ENCODE results near the gene PCBD2.
"Not testable (repeated sequence)": the region's sequence is repeated elsewhere in the genome, so short reads cannot be mapped to it uniquely, and the experiment has no call there.

Gene PCBD2

DNA sequence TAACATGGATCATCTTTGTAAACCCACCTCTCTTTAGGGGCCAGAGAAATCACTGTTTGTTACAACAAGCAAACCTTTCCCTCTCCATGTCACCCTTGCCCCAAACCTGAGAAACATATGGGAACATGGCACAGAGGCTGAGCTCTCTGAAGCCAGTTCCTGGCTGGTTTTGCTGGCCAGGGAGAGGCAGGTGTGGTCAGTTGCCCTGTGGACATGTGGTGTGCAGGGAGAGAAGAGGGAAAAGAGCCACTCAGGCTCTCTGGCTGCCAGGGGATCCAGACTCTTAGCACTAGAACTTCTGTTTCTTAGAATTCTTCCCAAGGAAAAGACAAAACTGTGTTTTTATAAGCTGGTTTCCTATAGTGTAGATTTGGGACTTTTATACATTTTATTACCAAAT lies 58.2 kb downstream of the PCBD2 start:
- DNase-seq (ENCODE audit: low read depth): no peak

DNA sequence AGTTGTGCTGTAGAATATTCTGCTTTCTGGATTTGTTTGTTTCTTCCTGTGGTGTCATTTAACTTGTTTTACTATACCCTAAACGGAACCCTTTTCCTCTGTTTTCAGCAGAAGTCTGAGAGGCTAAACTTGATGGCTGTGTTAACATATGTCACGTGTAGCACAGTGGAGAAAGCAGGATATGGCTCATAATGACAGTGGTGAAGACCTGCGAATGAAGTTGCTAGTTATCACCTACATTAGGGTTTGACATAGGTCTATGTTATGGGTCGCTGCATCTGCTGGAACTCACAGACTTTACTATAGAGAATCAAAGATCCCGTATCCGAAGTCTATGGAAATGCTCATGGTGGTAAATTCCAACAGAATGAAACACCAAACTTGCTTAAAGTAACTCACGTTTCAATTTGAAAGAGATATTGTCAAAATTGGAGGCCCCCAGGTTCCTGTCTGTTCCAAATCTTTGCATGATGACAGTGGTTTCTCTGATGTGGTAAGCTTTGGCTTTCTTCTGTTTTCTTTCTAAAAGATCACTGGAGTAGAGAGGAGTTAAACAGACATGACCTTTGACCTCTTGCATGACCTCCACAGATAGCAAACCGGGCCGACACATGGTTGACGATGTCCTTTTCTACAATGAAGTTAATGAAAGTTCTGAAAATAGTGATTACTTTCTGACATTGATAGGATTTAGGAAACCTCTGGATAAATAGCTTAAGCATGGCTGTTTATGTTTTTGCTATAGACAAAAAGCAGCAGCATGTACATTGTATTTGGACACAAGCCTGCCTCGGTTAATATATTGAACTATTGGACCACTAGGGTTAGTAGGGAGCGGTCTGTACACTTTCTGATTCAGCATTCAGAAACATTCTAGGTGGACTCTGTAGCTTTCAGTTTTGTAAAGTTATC lies 59.7 kb downstream of the PCBD2 start:
- DNase-seq (ENCODE audit: low read depth): no peak

DNA sequence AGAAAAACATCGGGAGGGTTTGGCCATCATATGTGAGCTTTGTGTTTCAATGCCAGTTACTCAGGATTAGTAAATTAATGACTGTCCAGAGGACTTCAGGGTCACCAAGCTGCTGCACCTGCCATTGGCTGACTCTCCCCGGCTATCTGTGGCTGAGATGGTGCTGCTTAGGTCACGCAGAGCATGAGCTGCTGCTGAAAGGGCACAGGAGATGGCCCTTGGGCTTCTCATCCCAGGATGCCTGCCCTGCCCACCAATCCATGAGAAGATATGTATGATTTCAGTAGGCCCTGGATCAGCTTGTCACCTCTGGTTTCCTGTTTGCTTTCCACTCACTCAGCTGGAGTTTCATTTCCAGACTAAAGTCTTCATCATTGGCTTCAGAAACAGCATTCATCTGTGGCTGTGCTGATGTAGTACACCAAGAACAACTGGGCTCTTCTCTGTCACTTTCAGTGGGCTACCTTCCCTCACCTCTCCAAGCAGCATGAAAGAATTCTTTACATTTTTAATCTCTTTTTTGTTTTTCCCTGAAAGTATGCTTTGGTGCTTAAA lies 60.4 kb downstream of the PCBD2 start:
- no peak for DNase-seq (ENCODE audit: low read depth)

DNA sequence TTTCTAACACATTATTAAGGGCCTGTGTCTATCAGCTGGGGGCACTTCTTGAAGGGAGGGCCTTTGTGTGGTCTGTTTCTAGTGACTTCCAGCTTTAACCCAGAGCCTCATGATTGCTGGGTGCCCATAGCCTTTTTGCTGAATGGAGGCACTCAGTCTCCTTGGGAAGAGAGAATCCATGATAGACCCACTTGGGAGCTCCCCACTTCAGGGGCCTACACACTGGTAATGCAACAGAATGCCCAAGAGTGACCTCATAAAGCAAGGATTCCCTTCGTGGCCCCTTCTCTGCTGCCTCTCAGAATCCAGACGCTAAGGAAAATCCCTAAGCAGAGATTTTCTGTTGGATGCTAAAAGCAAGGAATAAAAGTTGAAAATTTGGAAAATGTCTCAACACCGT lies 62.7 kb downstream of the PCBD2 start, which contains the start of gene CATSPER3:
Gene CATSPER3, plus strand, starts transcription at position 301 of the 400 bp plus-strand sequence. Its CDS starts 85 bp downstream, at position 386.
- no peak for DNase-seq (ENCODE audit: low read depth)

DNA sequence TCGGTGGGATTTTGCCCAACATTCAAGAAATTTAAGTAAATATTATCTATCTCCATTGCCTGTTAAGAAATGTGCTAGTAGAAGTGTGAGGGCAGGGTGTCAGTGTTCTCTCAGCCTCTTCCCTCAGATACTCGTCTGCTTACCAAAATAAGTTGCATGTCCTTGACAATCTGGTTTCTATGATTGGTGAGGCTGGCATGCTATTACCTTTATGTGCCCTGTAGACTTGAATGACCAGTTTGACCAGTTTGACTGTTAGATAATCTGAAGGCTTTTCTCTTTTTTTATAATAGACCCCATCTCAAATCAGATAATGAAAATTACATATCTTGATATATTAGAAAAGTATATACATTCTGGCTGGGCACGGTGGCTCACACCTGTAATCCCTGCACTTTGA lies 63.1 kb downstream of the PCBD2 start:
- no peak for DNase-seq (ENCODE audit: low read depth)

DNA sequence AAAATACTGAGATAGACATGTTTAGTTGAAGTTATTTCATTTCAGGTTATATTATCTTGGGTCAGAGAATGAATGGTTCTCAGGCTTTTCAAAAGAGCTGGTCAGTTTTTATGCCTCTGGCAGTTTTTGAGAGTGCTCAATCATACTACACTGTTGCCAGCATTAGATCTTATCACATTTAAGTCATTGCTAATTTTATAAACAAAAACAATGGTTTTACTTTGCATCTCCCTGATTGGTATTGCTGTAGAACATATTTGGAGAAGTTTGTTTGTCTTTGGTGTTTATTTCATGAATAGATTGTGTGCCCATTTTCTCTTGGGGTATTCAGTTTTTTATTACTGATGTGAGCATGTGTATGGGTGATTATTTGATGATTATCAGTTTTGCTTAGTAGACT lies 64.2 kb downstream of the PCBD2 start:
- no peak for DNase-seq (ENCODE audit: low read depth)

DNA sequence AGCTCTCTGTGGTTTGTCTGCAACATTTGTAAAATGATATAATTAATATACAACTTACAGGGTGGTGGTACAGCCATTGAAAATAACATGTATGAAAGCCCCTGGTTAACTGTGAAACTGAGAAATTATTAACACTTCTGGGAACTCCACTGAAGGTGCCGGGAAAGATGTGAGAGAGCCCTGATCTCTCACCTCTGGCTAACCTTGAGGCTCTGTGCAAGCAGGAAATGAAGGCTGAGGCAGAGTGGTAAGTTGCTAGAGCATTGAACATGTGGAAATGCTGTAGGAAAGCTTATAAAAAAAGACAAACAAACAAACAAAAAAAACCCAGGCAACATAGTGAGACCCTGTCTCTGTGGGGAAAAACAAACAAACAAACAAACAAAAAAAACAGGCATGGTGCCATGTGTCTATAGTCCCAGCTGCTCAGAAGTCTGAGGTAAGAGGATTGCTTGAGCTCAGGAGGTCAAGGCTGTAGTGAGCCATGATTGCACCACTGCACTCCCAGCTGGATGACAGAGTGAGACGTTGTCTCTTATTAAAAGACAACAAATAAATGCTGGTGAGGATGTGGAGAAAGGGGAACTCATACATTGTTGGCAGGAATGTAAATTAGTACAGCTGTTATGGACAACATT lies 70.3 kb downstream of the PCBD2 start:
- peak; percentile 53 for DNase-seq (ENCODE audit: low read depth)

DNA sequence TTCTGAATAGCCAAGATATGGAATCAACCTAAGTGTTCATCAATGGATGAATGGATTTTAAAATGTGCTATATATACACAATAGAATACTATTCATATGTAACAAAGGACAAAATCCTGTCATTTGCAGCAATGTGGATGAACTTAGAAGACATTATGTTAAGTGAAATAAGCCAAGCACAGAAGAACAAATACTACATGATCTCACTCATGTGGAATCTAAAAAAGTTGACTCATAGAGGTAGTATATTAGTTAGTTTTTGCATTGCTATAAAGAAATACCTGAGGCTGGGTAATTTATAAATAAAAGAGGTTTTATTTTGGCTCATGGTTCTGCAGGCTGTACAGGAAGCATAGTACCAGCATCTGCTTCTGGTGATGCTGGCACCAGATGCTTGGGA lies 70.9 kb downstream of the PCBD2 start:
- no peak for DNase-seq (ENCODE audit: low read depth)

DNA sequence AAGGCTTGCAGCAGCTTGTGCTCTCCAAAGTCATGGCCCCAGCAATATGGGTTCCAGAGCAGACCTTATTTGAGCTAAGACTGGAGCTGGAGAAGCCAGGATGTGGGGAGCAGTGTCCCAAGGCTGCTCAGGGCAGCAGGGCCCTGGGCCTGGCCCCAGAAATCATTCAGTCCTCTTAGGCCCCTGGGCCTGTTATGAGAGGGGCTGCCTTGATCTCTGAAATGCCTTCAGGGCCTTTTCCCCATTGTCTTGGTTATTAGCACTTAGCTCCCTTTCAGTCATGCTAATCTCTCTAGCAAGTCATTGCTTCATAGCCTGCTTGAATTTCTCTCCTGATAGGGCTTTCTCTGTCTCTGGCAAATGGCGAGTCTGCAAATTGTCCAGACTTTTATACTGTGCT lies 71.9 kb downstream of the PCBD2 start:
- no peak for DNase-seq (ENCODE audit: low read depth)

DNA sequence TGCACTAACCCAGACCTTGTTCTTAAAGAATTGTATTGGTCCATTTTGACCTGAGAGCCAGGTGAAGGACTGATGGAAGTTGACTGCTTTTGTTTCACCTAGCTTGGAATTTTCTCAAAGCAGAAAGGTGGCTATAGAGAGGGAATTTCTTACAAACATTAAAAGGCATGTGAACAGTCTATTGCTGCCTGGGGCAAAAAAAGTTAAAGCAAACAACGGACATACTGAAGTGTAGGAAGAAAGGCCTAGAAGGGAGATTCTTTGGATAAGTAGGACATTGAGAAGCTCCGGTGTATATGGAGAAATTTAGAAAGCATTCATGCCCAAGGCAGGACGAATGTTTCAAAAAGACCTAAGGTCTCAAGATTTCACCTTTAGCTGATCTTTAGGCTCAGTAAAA lies 74.5 kb downstream of the PCBD2 start:
- DNase-seq (ENCODE audit: low read depth): no peak

DNA sequence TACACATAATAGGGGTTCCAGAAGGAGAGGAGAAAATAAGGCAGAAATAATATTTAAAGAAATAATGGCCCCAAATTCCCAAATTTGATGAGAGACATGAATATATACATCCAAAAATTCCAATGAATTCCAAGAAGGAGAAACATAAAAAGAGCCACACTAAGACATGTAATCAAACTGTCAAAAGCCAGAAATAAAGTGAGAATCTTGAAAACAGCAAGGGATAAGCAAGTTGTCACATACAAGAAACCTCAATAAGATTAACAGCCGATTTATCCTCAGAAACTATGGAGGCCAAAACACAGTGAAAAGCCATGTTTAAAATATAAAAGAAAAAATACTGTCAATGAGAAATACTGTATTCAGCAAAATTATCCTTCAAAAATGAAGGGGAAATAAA lies 77.3 kb downstream of the PCBD2 start:
- no peak for DNase-seq (ENCODE audit: low read depth)

DNA sequence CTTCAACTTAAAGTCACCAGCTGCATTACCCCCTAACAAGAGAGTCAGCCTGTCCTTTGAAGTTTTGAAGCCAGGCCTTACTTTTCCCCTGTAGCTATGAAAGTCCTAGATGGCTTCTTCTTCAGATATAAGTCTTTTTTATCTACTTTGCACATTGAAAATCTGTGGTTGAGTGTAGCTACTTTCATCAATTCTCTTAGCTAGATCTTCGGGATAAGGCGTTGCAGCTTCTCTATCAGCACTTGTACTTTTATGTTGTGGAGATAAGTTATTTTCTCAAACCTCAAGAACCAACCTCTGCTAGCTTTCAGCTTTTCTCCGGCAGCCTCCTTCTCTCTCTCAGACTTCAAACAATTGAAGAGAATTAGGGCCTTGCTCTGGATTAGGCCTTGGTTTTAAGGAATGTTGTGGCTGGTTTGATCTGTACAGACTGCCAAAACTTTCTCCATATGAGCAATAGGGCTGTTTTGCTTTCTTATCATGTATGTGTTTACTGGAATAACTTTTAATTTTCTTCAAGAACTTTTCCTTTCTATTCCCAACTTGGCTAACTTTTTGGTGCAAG lies 84.4 kb downstream of the PCBD2 start:
- DNase-seq (ENCODE audit: low read depth): no peak

DNA sequence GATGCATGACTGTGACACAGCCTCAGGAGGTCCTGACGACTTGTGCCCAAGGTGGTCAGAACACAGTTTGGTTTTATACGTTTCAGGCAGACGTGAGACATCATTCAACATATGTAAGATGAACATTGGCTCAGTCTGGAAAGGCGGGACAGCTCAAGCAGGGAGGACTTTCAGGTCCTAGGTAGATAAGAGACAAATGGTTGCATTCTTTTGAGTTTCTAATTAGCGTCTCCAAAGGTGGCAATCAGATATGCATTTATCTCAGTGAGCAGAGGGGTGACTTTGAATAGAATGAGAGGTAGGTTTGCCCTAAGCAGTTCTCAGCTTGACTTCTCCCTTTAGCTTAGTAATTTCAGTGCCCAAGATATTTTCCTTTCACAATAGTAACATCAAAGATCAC lies 85.3 kb downstream of the PCBD2 start:
- not testable (repeated sequence) for DNase-seq (ENCODE audit: low read depth)

DNA sequence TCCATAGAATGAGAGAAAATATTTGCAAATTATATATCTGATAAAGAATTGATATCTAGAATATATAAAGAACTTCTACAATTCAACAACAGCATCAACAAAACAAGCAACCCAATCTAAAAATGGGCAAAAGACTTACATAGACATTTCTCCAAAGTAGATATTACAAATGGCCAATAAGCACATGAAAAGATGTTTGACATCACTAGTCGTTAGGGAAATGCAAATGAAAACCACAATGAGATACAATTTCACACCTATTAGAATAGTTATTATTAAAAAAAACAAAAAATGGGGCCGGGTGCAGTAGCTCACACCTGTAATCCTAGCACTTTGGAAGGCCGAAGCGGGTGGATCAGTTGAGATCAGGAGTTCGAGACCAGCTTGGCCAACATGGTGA lies 87.2 kb downstream of the PCBD2 start:
- no peak for DNase-seq (ENCODE audit: low read depth)

DNA sequence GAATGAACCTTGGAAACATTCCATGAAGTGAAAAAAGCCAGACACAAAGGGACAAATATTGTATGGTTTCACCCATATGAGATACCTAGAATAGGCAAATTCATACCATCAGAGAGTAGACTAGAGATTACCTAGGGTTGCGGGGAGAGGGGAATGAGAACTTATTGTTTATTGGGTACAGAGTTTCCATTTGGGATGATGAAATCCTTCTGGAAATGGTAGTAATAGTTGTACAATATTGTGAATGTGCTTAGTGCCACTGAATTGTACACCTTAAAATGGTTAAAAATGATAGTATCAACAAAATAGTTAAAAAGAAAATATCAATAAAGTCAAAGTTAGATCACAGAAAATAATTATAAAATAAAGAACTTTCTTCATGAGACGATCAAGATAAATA lies 88.2 kb downstream of the PCBD2 start:
- DNase-seq (ENCODE audit: low read depth): no peak

DNA sequence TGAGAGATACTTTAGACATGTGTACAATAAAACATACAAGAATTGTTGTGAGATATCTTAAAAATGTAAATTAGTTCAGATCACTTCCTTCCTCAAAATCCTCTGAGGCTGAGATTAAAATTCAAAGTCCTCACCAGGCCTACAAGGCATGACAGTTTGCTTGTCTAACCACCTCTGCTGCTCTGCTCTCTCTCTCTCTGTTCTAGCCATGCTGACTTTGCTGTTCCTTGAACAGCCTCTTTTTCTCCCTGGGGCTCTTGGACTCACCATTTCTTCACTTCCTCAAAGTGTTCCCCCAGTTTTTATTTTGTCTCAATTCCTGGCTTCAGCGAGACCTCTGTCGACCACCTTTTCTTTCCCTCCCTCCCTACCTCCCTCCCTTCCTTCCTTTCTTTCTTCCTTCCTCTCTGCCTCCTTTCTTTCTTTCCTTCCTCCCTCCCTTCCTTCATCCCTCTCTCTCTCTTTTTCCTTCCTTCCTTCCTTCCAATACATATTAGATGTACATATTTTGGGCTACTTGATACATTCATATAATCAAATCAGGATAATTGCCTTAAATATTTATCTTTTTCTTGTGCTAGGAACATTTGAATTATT lies 89.7 kb downstream of the PCBD2 start:
- no peak for DNase-seq (ENCODE audit: low read depth)

DNA sequence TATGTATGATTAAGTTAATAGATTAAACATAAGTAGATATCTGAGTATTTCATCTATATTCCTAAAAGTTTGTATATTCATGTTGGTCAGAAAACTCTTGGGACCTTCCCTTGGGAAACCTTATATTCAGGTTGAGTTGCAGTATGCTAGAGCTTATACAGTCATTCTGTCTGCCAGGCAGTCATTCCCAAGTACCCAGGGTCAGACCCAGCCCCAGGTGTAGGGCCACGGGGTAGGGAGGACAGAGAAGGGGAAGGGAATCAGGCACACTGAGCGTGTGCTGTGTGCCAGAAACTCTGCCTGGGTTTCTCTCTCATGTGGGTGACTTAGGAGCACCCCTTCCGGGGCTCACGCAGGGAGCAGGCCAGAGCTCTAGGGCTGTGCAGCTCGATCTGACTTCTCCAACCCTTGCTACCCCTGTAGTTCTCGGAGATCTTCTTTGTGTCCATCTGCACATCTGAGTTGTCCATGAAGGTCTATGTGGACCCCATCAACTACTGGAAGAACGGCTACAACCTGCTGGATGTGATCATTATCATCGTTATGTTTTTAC lies 91.0 kb downstream of the PCBD2 start:
- DNase-seq (ENCODE audit: low read depth): no peak

DNA sequence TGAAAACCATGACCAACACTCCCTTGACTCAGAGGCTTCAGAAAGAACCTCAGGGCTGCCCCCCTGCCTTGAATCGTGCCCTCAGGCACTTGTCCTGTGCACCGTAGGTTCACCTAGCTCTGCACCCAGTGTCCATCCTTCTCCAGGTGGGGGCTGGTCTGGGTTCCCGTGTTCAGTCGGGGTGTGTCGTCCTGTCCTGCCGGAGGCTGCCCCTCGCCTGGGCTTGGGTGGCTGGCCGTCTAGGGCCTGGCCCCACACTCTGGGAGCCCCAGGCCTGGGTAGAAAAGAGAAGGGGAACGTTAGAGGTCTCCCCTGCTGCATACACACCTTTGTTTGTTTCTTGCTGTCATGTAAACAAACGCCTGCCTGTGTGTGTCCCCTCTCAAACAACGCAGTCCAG lies 92.1 kb downstream of the PCBD2 start:
- DNase-seq (ENCODE audit: low read depth): no peak

DNA sequence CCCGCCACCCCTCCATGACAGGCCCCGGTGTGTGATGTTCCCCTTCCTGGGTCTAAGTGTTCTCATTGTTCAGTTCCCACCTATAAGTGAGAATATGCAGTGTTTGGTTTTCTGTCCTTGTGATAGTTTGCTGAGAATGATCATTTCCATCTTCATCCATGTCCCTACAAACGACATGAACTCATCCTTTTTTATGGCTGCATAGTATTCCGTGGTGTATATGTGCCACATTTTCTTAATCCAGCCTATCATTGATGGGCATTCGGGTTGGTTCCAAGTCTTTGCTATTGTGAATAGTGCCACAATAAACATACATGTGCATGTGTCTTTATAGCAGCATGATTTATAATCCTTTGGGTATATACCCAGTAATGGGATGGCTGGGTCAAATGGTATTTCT lies 93.1 kb downstream of the PCBD2 start:
- DNase-seq (ENCODE audit: low read depth): not testable (repeated sequence)

DNA sequence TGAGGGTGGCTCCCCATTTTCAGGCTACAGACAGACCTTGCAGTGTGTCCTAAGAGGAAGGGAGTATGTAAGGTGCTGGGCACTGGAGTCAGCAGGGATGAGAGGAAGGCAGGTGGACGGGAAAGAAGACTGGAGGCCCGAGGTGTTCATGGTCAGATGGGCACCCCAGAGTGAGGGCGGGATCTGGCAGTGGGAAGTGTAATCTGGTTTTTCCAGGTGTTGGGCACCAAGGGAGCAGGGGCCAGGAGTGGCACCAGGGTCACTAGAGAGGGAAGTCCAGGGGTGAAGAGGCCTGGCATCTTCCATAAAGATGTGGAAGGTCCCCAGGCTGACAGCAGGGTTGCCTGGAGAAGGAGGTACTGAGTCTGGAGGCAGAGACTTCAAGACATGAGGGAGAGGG lies 99.4 kb downstream of the PCBD2 start:
- no peak for DNase-seq (ENCODE audit: low read depth)

DNA sequence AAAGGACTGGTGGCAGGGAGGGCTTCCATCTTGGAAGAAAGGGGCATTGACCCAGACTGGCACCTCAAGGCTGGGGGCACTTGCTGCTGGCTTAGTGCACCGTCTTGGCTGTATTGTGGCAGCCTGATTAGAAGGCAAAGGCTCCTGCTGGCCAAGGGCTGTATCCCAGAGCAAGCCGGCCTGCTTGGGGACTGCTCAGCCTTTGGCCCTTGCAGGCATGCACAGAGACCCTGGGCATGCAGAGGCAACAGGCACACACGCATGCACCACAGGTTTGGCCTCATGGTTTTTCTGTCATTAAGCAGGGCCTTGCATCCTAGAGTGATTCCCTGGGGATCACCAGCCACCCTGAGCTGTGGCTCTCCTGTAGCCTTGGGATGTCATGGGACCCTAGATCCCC lies 100.1 kb downstream of the PCBD2 start:
- DNase-seq (ENCODE audit: low read depth): no peak

DNA sequence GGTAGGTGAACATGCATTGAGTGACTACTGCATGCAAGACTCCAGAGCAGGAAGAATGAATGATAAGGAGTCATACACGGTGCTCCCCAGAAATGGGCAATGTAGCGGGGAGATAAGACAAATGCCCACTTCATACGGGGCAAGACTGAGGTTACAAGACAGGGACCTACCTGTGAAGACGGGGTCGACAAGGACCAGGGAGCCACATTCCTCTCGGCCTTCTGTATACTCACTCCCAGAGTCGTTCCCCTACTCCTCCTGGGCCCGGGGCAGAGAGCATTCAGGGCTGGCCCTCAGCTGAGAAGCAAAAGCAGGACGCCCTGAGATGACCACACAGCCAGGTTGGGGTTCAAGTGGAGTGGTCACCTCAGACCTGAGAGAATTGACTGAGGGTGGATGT lies 102.4 kb downstream of the PCBD2 start:
- DNase-seq (ENCODE audit: low read depth): no peak
